GM12891 (cell line): ENCODE data around the gene ABCD4.

Experiments
- PAX5 ChIP-seq: IDR thresholded peaks from 2 replicates; pipeline ENCODE4 v1.6.1; 2011; ENCODE audit warnings: low read length, moderate library complexity, mild to moderate bottlenecking; ENCODE audit not compliant: insufficient read depth, severe bottlenecking
- POLR2A ChIP-seq: IDR thresholded peaks from 2 replicates; pipeline ENCODE4 v1.6.1; 2011; ENCODE audit warnings: low read depth, low read length, control low read depth
- POLR2AphosphoS5 ChIP-seq: IDR thresholded peaks from 2 replicates; pipeline ENCODE4 v1.6.1; 2011; ENCODE audit warnings: low read depth, low read length, control low read depth
- SPI1 ChIP-seq: IDR thresholded peaks from 2 replicates; pipeline ENCODE4 v1.6.1; 2011; ENCODE audit warnings: low read depth, low read length, control low read depth
- TAF1 ChIP-seq: IDR thresholded peaks from 2 replicates; pipeline ENCODE4 v1.6.1; 2011; ENCODE audit warnings: low read depth, low read length, control low read depth

- TF ChIP-seq POLR2A: no peak
- no peak for TF ChIP-seq PAX5
- TF ChIP-seq SPI1: no peak
- no peak for TF ChIP-seq POLR2AphosphoS5
- no peak for TF ChIP-seq TAF1
These were observed 46.2 kb upstream of the ABCD4 start for GRCh38 chr14:74348735-74349463.
